ENCODE measurements around the gene GTPBP6. TPM values are rescaled to one million over a fixed set of nuclear protein-coding genes. Genes with fewer than 3 reads are reported as not detected.

Gene GTPBP6
- total and polyA plus RNA-seq, 2 experiments from 2014 or later: 40.7 to 69.2 TPM

DNA sequence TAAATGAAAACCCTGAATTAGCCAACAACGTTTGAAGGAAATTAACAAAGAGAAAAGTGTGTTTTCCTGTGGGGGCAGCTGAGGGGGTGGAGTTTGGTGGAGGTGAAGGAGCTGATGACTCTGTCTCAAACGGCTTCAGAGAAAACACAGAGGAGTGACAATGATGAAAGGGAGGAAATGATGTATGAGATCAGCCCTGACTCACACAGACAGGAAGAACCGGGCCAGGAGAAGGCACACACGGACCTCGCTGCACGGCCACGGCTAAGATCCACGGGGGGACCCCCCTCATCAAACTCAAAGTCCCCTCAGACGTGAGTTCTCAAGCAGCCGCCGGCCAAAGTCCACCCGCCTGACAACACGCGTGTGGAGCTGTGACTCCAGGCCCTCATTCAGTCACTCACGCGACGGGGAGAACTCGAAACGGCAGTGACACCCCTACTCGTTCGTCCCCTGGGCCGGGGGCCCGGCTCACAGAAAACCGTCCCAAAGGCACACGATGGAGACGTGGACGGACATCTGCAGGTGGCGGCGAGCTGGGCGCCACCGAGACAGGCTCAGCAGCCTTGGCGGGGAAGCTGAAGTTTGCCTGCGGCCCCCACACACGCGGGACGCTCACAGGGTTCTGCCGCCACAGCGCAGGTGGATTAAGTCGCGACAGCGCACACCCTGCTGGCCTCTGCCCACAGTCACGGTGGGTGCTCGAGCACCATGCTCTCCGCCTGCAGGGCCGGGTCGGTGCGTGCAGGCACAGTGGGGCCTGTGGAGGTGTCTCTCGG lies 39.3 kb upstream of the GTPBP6 start:
- TF ChIP-seq, protein P1, sequence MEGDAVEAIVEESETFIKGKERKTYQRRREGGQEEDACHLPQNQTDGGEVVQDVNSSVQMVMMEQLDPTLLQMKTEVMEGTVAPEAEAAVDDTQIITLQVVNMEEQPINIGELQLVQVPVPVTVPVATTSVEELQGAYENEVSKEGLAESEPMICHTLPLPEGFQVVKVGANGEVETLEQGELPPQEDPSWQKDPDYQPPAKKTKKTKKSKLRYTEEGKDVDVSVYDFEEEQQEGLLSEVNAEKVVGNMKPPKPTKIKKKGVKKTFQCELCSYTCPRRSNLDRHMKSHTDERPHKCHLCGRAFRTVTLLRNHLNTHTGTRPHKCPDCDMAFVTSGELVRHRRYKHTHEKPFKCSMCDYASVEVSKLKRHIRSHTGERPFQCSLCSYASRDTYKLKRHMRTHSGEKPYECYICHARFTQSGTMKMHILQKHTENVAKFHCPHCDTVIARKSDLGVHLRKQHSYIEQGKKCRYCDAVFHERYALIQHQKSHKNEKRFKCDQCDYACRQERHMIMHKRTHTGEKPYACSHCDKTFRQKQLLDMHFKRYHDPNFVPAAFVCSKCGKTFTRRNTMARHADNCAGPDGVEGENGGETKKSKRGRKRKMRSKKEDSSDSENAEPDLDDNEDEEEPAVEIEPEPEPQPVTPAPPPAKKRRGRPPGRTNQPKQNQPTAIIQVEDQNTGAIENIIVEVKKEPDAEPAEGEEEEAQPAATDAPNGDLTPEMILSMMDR (IDR thresholded peaks at IDR 0.05; ENCODE audit: poor library complexity): no peak
- TF ChIP-seq EZH2 (IDR thresholded peaks at IDR 0.05; ENCODE audit: borderline replicate concordance) (no peak), EZH2phosphoT487 (IDR thresholded peaks at IDR 0.05; ENCODE audit: low read depth, severe bottlenecking, unreplicated experiment) (no peak)
- no peaks in the 10 kb centered on the region for H3K36me3 ChIP-seq (replicated peaks; ENCODE audit: insufficient read depth, low read depth)
- H3K4me1 ChIP-seq (ENCODE audit: insufficient read depth): no peaks in the 10 kb centered on the region
- no peak for DNase-seq (ENCODE audit: low spot score)
- no peaks in the 10 kb centered on the region for H4K20me1 ChIP-seq (ENCODE audit: insufficient read depth, poor library complexity, severe bottlenecking)
- H3K27ac ChIP-seq: no peak overlapping the region
- H3K9me3 ChIP-seq (ENCODE audit: low read depth): no peaks in the 10 kb centered on the region
- H2AFZ ChIP-seq: no peak overlapping the region
- WGBS (ENCODE audit: low lambda C conversion rate, missing lambda C conversion rate): 94% methylated on average over 45 of the region's 48 CpGs
- no peaks in the 10 kb centered on the region for H3K9me2 ChIP-seq (replicated peaks; ENCODE audit: insufficient read depth)
- H3K4me3 ChIP-seq: no peak overlapping the region
- H3K27me3 ChIP-seq: no peaks in the 10 kb centered on the region
- no peaks in the 10 kb centered on the region for H3K79me2 ChIP-seq
- no peak overlapping the region for H3K4me2 ChIP-seq

- TF ChIP-seq EZH2 (IDR thresholded peaks at IDR 0.05; ENCODE audit: borderline replicate concordance): no peak
- TF ChIP-seq EZH2phosphoT487 (IDR thresholded peaks at IDR 0.05; ENCODE audit: low read depth, severe bottlenecking, unreplicated experiment): no peak
- TF ChIP-seq, protein P1 (IDR thresholded peaks at IDR 0.05; ENCODE audit: poor library complexity): no peak
- H2AFZ ChIP-seq: no peak overlapping the region
- H4K20me1 ChIP-seq (ENCODE audit: insufficient read depth, poor library complexity, severe bottlenecking): no peaks in the 10 kb centered on the region
- WGBS (ENCODE audit: low lambda C conversion rate, missing lambda C conversion rate): 94% methylated on average over 14 of the region's 14 CpGs
- H3K79me2 ChIP-seq: no peaks in the 10 kb centered on the region
- H3K27me3 ChIP-seq: no peaks in the 10 kb centered on the region
- no peak overlapping the region for H3K4me3 ChIP-seq
- no peaks in the 10 kb centered on the region for H3K36me3 ChIP-seq (replicated peaks; ENCODE audit: insufficient read depth, low read depth)
- no peaks in the 10 kb centered on the region for H3K9me2 ChIP-seq (replicated peaks; ENCODE audit: insufficient read depth)
- no peak overlapping the region for H3K4me2 ChIP-seq
- H3K27ac ChIP-seq: no peak overlapping the region
- no peaks in the 10 kb centered on the region for H3K4me1 ChIP-seq (ENCODE audit: insufficient read depth)
- no peaks in the 10 kb centered on the region for H3K9me3 ChIP-seq (ENCODE audit: low read depth)
- DNase-seq (ENCODE audit: low spot score): no peak
These were observed 38.6 kb upstream of the GTPBP6 start for GRCh38 chrX:357035-357692.

DNA sequence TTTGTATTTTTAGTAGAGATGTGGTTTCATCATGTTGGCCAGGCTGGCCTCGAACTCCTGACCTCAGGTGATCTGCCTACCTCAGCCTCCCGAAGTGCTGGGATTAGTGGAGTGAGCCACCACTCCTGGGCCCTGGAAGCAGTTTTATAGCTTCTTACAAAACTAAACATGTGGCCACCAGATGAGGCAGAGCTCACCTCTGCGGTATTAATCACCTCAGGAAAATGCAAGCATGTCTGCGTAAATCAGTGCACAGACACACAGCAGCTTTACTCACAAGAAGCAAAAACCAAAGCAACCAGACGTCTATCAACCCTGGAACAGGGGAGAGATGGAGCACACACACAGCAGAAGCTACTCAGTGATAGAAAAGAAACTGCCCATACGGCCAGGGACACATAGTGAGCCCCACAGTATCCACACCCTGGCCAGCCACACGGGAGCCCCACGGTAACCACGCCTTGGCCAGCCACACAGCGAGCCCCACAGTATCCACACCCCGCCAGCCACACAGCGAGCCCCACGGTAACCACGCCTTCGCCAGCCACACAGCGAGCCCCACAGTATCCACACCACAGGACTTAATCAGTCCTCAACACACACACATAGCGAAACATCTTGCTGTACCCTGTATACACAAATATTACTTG lies 37.9 kb upstream of the GTPBP6 start:
- 84% methylated on average over 17 of the region's 17 CpGs for WGBS (ENCODE audit: low lambda C conversion rate, missing lambda C conversion rate)
- Histone ChIP-seq H2AFZ (no peak overlapping the region), H4K20me1 (ENCODE audit: insufficient read depth, poor library complexity, severe bottlenecking) (no peaks in the 10 kb centered on the region), H3K36me3 (replicated peaks; ENCODE audit: insufficient read depth, low read depth) (no peaks in the 10 kb centered on the region), H3K27me3 (no peaks in the 10 kb centered on the region), H3K79me2 (no peaks in the 10 kb centered on the region), H3K9me2 (replicated peaks; ENCODE audit: insufficient read depth) (no peaks in the 10 kb centered on the region), H3K4me2 (no peak overlapping the region), H3K27ac (no peak overlapping the region), H3K4me1 (ENCODE audit: insufficient read depth) (no peaks in the 10 kb centered on the region), H3K4me3 (no peak overlapping the region), H3K9me3 (ENCODE audit: low read depth) (no peaks in the 10 kb centered on the region)
- DNase-seq (ENCODE audit: low spot score): no peak
- no peak for TF ChIP-seq EZH2phosphoT487 (IDR thresholded peaks at IDR 0.05; ENCODE audit: low read depth, severe bottlenecking, unreplicated experiment)

All from hepatocyte (in vitro differentiated cells).